Keratinocyte (primary cell): Measurements from ENCODE around the gene ZBTB3. TPM values are rescaled to one million over a fixed set of nuclear protein-coding genes. Genes with fewer than 3 reads are reported as not detected.
A peak's percentile ranks its signal among the peaks of the same experiment; 100 is the strongest.

Experiments
- DNase-seq: peaks from one replicate; pipeline ENCODE4 v3.0.0-alpha.2; 2011; ENCODE audit warnings: low read depth, missing footprints, low spot score
- FAIRE-seq: peaks from 2 replicates; lab custom pipeline; 2011; peaks lifted over from hg19 to GRCh38; lab: Jason Lieb, UNC
- H2AFZ ChIP-seq: 2 replicates; pipeline ENCODE4 v1.6.0; 2012; ENCODE audit warnings: low read length, control low read depth, inconsistent platforms; ENCODE audit not compliant: control insufficient read depth
- H3K27ac ChIP-seq: 2 replicates; pipeline ENCODE4 v1.5.1; 2011; ENCODE audit warnings: low read length; ENCODE audit not compliant: control insufficient read depth, insufficient read depth
- H3K27me3 ChIP-seq: 3 replicates; pipeline ENCODE4 v1.6.0; 2011; ENCODE audit warnings: low read length; ENCODE audit not compliant: control insufficient read depth, insufficient read depth; ENCODE audit errors: extremely low read depth
- H3K36me3 ChIP-seq, 2 experiments: 2 replicates in 1 of 2; 3 replicates in 1 of 2; pipeline ENCODE4 v1.5.1; 2011; ENCODE audit warnings: low read length in 2 of 2, mild to moderate bottlenecking in 1 of 2; ENCODE audit not compliant: control insufficient read depth in 2 of 2, insufficient read depth in 2 of 2; ENCODE audit errors: extremely low read depth in 1 of 2
- H3K4me1 ChIP-seq: 3 replicates; pipeline ENCODE4 v1.5.1; 2011; ENCODE audit warnings: low read length; ENCODE audit not compliant: control insufficient read depth, insufficient read depth; ENCODE audit errors: extremely low read depth
- H3K4me2 ChIP-seq: 3 replicates; pipeline ENCODE4 v1.6.0; 2011; ENCODE audit warnings: low read depth, low read length; ENCODE audit not compliant: control insufficient read depth, insufficient read depth; ENCODE audit errors: extremely low read depth
- H3K4me3 ChIP-seq, 3 experiments: fragments of 200-600 bp in 1 of 3; sonication (generic) in 1 of 3; 2 replicates in 2 of 3; 3 replicates in 1 of 3; pipeline ENCODE4 v1.5.1; 2011 to 2016; ENCODE audit warnings: low read length in 3 of 3, mild to moderate bottlenecking in 3 of 3, control low read depth in 2 of 3, inconsistent platforms in 1 of 3, low read depth in 1 of 3, mixed read lengths in 1 of 3, mixed run types in 1 of 3, moderate library complexity in 1 of 3; ENCODE audit not compliant: control insufficient read depth in 2 of 3, insufficient read depth in 2 of 3; ENCODE audit errors: extremely low read depth in 1 of 3
- H3K79me2 ChIP-seq: 2 replicates; pipeline ENCODE4 v1.6.0; 2012; ENCODE audit warnings: low read length; ENCODE audit not compliant: control insufficient read depth, insufficient read depth
- H3K9ac ChIP-seq: 3 replicates; pipeline ENCODE4 v1.6.0; 2011; ENCODE audit warnings: low read length; ENCODE audit not compliant: control insufficient read depth, insufficient read depth; ENCODE audit errors: extremely low read depth
- H3K9me1 ChIP-seq: 3 replicates; pipeline ENCODE4 v1.6.0; 2011; ENCODE audit warnings: low read length; ENCODE audit not compliant: control insufficient read depth, insufficient read depth; ENCODE audit errors: extremely low read depth
- H3K9me3 ChIP-seq: 2 replicates; pipeline ENCODE4 v1.5.1; 2012; ENCODE audit warnings: low read depth, low read length; ENCODE audit not compliant: control insufficient read depth
- H4K20me1 ChIP-seq: 3 replicates; pipeline ENCODE4 v1.6.0; 2011; ENCODE audit warnings: low read length; ENCODE audit not compliant: control insufficient read depth, insufficient read depth; ENCODE audit errors: extremely low read depth
- EZH2 ChIP-seq: IDR thresholded peaks from one replicate; pipeline ENCODE4 v1.6.1; 2012; ENCODE audit warnings: inconsistent platforms, mild to moderate bottlenecking, low read length, moderate library complexity
- dilution Hi-C: fragments of 300-500 bp; cut with MboI; formaldehyde crosslinking; loops from one replicate; pipeline ENCODE4 v1.7.0; 2020; ENCODE audit warnings: low sequenced_read_pairs; ENCODE audit not compliant: extremely low pct_ligation_motif_present
- polyA plus RNA-seq, 5 experiments: library from polyadenylated mRNA; depleted of rRNA in 3 of 5; stranded (reverse) in 3 of 5; stranded (forward) in 1 of 5; unstranded in 1 of 5; fragments of >200 nt; gene quantifications; 1 replicate in 1 of 5; 2 replicates in 3 of 5; 3 replicates in 1 of 5; pipeline versions ENCODE4 v1.2.1 to v1.2.3, GENCODE V29; 2011 to 2012; ENCODE audit warnings: missing spikeins in 2 of 5, low read depth in 1 of 5, low replicate concordance in 1 of 5
- TF ChIP-seq, protein P1 (sequence below), 3 experiments: IDR thresholded peaks in 1 of 3; conservative IDR thresholded peaks in 1 of 3; optimal IDR thresholded peaks in 1 of 3; 2 replicates in 2 of 3; 3 replicates in 1 of 3; pipeline versions ENCODE3 to v1.5.1; 2011; ENCODE audit warnings: low read length in 3 of 3, mild to moderate bottlenecking in 3 of 3, moderate library complexity in 2 of 3, control low read depth in 1 of 3, inconsistent platforms in 1 of 3; ENCODE audit not compliant: insufficient read depth in 2 of 3; ENCODE audit errors: extremely low read depth in 1 of 3

Gene ZBTB3
- polyA plus RNA-seq, 1 donor (not counting 4 experiments of a cell fraction or from before 2014, with no cell fraction given): 3.4 TPM

DNA sequence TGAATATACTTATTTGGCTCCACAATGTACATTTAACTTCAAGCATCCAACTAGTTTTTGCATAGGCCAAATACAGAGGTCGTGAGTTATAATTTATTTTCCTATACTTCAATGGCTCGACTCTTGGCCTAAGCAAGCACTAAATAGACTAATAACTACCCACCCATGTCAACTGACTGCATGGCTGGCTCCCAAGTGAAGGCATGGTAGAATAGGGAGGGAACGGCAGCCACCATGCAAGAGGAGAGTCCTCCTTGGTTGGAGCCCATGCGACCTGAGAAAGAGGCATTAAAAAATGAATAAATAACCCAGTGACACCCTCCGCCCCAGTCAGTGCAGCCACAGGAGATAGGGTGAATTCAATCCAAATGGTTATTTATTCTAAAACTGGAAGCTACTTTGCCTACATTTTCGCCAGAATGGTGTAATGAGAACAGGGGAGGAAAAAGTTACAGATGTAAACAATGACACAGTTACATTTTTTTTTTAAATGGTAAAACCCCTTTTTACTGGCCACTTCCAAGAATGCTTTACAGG lies 41.6 kb downstream of the ZBTB3 start:
- peaks cover 21 to 31% of the 10 kb centered on the region in 2 experiments for H3K36me3 ChIP-seq
- DNase-seq (no peak), FAIRE-seq (no peak)
- H2AFZ ChIP-seq: no peak overlapping the region
- no peak for TF ChIP-seq EZH2
- TF ChIP-seq, protein P1, sequence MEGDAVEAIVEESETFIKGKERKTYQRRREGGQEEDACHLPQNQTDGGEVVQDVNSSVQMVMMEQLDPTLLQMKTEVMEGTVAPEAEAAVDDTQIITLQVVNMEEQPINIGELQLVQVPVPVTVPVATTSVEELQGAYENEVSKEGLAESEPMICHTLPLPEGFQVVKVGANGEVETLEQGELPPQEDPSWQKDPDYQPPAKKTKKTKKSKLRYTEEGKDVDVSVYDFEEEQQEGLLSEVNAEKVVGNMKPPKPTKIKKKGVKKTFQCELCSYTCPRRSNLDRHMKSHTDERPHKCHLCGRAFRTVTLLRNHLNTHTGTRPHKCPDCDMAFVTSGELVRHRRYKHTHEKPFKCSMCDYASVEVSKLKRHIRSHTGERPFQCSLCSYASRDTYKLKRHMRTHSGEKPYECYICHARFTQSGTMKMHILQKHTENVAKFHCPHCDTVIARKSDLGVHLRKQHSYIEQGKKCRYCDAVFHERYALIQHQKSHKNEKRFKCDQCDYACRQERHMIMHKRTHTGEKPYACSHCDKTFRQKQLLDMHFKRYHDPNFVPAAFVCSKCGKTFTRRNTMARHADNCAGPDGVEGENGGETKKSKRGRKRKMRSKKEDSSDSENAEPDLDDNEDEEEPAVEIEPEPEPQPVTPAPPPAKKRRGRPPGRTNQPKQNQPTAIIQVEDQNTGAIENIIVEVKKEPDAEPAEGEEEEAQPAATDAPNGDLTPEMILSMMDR (optimal IDR thresholded peaks at IDR 0.05 in 1 of 3, IDR thresholded peaks at IDR 0.05 in 1 of 3, conservative IDR thresholded peaks at IDR 0.05 in 1 of 3; ENCODE audit: extremely low read depth in 1 of 3, insufficient read depth in 2 of 3, low read length in 3 of 3): no peak
- no peaks in the 10 kb centered on the region for H4K20me1 ChIP-seq
- H3K79me2 ChIP-seq: peaks cover 17% of the 10 kb centered on the region
- no peak overlapping the region for H3K4me3 ChIP-seq
- H3K27ac ChIP-seq: no peak overlapping the region
- H3K4me1 ChIP-seq: peaks cover 19% of the 10 kb centered on the region
- dilution Hi-C loops: no loop called here
- H3K9ac ChIP-seq: no peak overlapping the region
- H3K4me2 ChIP-seq: no peak overlapping the region
- H3K27me3 ChIP-seq: no peaks in the 10 kb centered on the region
- no peaks in the 10 kb centered on the region for H3K9me1 ChIP-seq
- H3K9me3 ChIP-seq: no peaks in the 10 kb centered on the region

DNA sequence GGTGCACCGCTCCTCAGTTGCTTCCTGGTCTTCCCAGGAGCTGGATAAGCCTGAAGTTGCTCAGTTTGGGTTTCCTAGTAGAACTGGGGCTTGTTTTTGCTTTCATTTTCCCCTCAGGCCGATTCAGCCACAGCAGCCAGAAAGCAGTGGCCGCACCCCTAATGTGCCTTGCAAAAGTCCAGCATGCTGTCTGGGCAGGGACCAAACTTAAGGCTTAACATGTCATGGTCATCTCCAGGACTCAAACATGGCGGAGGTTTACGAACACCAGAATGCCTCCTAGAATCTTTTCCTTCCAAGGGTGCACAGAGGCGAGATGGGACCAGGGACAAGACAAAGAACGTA lies 44.0 kb downstream of the ZBTB3 start:
- Histone ChIP-seq H3K27ac (peak overlapping the region; percentile 93), H3K4me1 (peaks cover 36% of the 10 kb centered on the region), H3K27me3 (no peaks in the 10 kb centered on the region), H3K79me2 (no peaks in the 10 kb centered on the region), H4K20me1 (no peaks in the 10 kb centered on the region), H3K36me3 (peaks cover 14 to 27% of the 10 kb centered on the region in 2 experiments), H3K4me3 (peak overlapping the region; percentile 23 to 84 (median 75)), H3K9me3 (no peaks in the 10 kb centered on the region), H3K9ac (peak overlapping the region; percentile 88), H2AFZ (peak overlapping the region; percentile 93), H3K9me1 (no peaks in the 10 kb centered on the region), H3K4me2 (peak overlapping the region; percentile 99)
- TF ChIP-seq EZH2: no peak
- TF ChIP-seq, protein P1 (optimal IDR thresholded peaks at IDR 0.05 in 1 of 3, IDR thresholded peaks at IDR 0.05 in 1 of 3, conservative IDR thresholded peaks at IDR 0.05 in 1 of 3; ENCODE audit: extremely low read depth in 1 of 3, insufficient read depth in 2 of 3, low read length in 3 of 3): no peak
- no peak for DNase-seq
- dilution Hi-C loops: no loop called here
- FAIRE-seq: no peak
